Suppressor macrophage treated with lipopolysaccharide for 1 hour (primary cell): ENCODE measurements around the gene TENM4.
A peak's percentile ranks its signal among the peaks of the same experiment; 100 is the strongest.
"Not testable (repeated sequence)": the region's sequence is repeated elsewhere in the genome, so short reads cannot be mapped to it uniquely, and the experiment has no call there.

Experiments
- DNase-seq, 3 donors: peaks; one replicate each; pipeline ENCODE4 v3.0.0-alpha.2; 2020 to 2022

Gene TENM4

GRCh38 chr11:78922859-78923625, 517.8 kb downstream of the TENM4 start:
- peak in 2 of 3 donors; percentile 9 to 27 for DNase-seq

DNA sequence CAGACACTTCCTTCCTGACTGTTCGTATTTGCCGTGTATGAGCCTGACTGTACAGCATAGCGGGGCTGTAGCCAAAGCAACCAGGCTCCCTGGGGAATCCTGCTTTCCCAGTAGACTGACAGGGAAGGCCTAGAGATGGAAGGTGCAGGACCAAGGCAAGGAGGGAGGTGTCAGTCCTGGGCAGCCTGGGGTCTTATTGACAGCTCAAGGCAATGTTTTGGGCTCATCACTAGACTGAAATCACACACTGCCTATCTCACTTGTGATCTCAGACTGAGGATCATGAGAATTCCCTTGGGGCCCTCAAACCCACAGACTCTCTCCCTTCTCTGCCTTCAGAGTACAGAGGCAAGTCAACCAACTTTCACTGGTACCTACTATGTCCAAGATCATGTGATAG, 519.3 kb downstream of the TENM4 start:
- no peak for DNase-seq

DNA sequence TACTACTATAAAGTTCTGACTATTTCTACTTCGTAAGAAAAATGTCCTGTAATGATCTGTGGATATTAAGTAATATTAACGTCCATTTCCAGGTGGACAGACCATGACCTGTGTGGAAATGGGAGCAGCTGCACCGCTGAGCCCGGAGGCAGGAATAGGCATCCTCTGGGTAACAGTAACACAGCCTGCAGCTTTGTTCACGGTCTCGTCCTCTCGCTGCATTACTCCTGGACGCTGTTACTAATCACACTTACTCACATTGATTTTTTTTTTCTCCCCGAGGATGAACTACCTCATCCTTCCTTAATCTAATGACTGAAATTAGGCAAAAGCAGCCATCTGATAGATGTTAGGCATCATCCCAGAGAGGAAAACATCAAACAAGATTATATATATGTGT, 520.5 kb downstream of the TENM4 start:
- DNase-seq = no peak

DNA sequence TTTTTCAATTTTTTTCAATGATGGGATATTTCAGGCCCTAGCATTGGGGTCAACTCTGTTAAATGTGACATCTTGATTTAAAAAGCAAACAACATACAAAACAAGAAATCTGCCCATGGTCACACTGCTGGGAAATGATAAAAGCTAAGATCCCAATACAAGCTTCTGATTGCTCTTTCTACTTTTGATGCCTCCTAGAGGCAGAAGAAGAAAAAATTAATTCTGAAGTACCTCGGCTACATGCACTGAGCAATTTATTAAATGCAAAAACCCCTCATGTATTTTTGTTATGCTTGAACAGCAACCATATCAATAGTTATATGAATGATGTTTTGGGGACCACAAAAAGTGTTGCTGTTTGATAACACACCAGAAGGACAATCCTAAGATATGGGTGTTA, 524.1 kb downstream of the TENM4 start:
- DNase-seq = no peak

- DNase-seq = no peak
Measured at GRCh38 chr11:78914503-78914902, 526.3 kb downstream of the TENM4 start.

GRCh38 chr11:78912778-78913177, 528.1 kb downstream of the TENM4 start:
- DNase-seq = no peak

DNA sequence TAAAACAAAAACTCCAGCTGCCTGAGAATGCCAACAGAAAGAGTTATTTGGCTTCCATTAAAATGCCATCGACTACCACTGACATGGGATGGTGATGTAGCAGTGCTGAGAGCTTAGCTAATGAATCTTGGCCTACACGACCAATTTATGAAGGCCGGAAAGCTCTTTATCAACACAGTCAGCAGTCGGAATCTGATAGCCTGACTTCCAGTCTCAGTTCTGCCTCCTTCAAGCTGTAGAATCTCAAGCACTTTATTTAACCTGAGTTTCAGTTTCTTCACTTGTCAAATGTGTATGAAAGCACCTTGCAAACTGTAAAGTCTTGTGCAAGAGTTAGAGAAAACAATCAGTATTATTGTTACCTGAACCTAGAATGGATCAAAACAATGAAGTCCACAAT, 530.5 kb downstream of the TENM4 start:
- no peak for DNase-seq

DNA sequence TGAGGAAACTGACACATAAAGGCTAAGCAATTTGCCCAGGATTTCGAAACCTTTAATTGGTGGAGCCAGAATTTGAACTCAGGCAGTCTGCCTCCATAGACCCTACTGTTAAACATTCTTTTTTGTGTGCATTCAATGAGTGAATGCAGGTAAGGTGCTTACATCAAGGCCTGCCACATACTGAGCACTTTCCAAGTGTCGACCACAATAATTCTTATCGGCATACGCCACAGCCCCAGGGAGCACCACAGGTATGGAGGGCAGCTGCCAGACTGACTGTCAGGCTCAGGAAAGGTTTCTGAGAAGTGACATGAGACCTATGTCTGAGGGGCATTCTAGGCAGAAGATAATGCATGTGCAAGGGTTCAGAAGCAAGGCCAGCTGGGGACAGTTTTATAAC, 531.4 kb downstream of the TENM4 start:
- peak in 1 of 3 donors; percentile 32 for DNase-seq

- no peak for DNase-seq
Measured at GRCh38 chr11:78907636-78908035, 533.2 kb downstream of the TENM4 start.

DNA sequence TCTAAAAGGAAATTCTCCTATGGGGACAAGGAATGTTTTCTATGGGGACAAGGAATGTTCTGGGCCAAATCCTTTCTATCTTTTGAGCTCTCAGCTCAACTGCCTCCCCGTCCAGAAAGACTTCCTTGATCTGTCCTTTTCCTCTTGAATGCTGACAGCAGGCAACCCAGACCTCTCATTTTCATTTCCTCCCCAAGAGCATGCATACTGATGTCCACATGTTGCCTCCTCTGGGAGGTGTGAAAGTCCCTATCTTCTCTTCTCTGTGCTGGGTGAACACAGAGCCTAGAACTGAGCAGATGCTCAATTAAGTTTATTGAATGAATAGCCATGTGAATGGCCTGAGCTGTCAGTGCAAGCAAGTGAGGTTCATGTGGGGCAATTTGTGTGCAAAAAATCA, 534.3 kb downstream of the TENM4 start:
- DNase-seq = peak in 2 of 3 donors; percentile 9 to 20

DNA sequence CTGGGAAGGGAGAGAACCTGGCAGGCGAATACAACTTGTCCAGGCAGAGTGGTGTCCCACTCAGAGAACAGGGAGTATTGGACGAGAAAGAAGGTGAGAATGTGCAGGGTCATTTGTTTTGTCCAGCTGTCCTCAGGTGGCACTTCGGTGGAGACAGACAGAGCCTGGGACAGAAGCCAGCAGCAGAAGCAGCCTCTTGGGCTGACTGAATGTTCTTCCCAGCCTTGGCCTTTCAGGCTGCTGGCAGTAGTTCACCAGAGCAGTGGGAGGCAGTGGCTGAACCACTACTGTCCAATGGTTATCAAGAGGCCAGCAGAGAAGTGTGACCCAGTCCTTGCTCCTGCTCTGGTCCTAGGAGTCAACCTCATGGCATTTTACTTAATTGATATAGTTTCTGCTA, 535.1 kb downstream of the TENM4 start:
- no peak for DNase-seq

DNA sequence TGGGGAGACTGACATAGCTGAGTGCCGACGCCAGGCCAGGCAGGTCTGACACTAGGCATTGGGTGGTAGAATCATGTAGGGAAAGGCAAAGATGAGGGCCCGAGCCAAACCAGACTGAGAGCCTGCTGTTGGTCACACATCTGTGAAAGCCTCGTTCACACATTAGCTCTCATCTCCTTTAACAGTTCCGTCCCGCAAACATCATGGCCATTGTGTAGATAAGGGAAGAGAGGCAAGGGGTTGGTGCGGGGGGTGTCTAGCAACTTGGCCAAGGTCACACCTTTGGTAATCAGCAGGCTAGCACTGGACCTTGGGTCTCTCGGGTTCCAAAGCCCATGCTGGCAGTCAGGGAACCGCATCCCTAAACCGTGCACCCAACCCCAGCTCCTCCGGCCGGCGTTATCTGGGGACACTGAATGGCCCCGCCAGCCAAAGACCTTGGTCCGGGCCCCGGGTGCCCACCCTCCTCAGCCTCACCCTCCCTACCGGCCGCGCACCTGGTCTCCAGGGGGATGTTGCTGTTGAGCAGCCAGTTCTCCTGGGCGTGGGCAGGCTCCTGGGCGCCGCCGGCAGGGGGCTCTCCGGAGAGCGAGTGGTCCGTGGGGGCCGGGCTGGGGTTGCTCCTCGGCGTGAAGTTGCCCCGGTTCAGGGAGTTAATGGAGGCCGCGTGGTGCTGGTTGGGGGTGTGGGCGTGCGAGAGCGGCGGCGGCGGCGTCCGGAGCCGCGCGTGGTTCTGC, 537.9 kb downstream of the TENM4 start:
- DNase-seq = peak in 1 of 3 donors; percentile 3

DNA sequence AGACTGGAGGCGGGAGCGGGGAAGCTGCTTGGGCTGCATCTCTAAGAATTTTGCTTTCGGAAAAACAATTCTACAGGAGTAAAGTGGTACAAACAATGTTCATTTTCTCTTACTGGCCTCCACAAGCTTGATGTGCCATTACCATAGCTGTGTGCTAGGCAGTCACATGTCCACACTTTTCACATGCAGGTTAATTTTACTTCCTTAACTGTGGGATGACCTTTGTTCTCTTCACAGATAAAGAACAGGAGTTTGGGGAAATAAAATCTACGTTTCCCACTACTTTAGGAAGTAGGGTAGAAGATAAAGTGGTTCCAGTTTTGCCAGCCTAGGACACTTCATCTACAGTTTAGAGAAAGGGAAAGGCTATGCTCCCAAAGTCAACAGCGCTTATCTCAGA, 539.0 kb downstream of the TENM4 start:
- DNase-seq = no peak

DNA sequence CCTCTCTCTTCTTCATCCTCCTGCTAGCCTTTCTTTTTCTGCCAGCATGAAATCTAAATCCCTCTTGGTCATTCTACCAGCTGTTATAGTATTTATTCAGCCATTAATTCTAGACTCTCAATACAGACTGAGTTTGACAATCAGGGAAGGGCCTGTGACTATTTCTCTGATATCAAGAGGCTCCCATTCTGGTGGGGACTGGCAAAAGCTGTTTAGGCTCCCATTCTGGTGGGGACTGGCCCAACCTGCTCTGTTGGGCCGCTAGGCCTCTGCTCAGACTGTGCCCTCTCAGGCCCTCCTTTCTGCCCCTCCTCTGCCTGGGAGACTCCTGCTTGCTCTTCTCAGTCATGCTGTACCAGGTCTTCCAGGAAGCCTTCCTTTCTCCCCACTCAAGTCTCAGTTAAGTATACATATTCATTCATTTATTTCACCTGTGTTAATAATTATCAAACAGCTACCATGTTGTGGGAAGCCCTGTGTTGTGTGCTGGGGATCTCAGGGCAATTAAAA, 542.5 kb downstream of the TENM4 start:
- no peak for DNase-seq

- DNase-seq = no peak
Measured at GRCh38 chr11:78893996-78894395, 546.8 kb downstream of the TENM4 start.

- DNase-seq = no peak
Measured at GRCh38 chr11:78889698-78890097, 551.1 kb downstream of the TENM4 start.

- DNase-seq = no peak
Measured at GRCh38 chr11:78886616-78887015, 554.2 kb downstream of the TENM4 start.

DNA sequence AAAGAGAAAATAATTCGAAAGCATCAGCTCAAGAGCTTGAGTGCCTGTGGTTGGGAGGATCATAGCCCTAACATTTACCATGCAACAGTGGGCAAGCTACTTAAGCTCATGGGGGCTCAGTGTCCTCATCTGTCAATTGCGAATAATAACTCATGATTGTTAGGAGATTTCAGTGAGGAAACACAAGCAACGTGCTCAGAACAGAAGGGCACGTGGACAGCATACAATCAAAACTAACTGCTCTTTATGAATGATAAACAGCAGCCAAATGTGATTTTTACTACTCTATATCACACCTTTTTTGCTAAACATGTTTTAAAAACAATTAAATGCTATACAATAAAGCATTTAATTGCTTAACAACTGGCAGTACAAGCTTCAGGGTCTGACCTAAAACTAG, 556.1 kb downstream of the TENM4 start:
- DNase-seq = no peak

DNA sequence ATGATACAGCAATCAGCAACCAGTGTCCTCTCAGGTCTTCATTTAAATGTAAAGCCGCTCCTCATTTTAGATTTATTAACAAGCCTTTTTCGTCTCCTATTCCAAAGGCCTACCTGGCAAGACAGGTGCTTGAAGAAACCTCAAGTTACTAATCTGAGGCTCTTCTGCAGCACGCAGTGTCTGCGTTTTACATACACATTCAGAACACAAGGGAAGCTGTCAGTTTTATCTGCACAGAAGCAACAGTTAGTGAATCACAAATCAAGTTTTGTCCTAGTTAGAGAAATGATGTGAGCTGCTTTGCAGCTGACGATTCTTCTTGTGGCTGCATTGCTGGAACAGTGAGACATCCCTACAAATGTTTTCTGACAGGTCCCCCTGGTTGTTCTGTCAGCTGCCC, 557.3 kb downstream of the TENM4 start:
- no peak for DNase-seq

GRCh38 chr11:78879094-78879980, 561.5 kb downstream of the TENM4 start:
- DNase-seq = not testable (repeated sequence)

- no peak for DNase-seq
Measured at GRCh38 chr11:78878631-78879030, 562.2 kb downstream of the TENM4 start.

DNA sequence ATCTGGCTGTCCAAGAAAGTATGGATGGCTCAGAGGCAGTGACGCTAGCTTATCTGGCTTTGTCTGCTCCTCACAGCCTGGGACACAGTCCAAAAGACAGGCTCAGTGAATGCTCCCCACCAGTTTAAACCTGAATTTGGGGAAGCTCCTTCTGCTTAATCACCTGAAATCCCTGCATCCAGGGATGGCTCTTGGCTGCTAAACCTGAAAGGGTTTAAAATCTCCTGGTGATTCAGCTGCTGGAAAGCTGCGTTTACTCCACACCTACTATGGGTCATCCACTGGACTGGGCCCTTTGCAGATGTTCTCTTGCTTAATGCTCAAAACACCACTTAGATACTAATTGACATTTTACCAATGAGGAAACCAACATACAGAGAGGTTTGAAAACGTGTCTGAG, 564.2 kb downstream of the TENM4 start:
- DNase-seq = no peak

GRCh38 chr11:78870655-78871054, 570.2 kb downstream of the TENM4 start:
- peak in 1 of 3 donors; percentile 8 for DNase-seq
